MCF 10A (cell line): ENCODE results near the gene MAP3K5. TPM values are rescaled to one million over a fixed set of nuclear protein-coding genes. Genes with fewer than 3 reads are reported as not detected.

Experiments
- BruUV-seq: library from RNA; stranded (reverse); fragments of 400-500 nt; replicated peaks from 2 replicates; lab custom pipeline; 2021; lab: Mats Ljungman, UMichigan
- CTCF ChIA-PET: fragments of 300-600 bp; sonication (Branson Sonifier 250); formaldehyde crosslinking; extraction: SDS; loops from one replicate; lab custom pipeline; 2021; ENCODE audit warnings: antibody characterized with exemption, inconsistent platforms; lab: Yijun Ruan, JAX
- POLR2A ChIA-PET: fragments of 300-600, 350-650 bp; sonication (Branson Sonifier 250); formaldehyde crosslinking; extraction: SDS; loops from one replicate; lab custom pipeline; 2020; ENCODE audit warnings: antibody characterized with exemption, inconsistent platforms; lab: Yijun Ruan, JAX
- DNase-seq: peaks from one replicate; pipeline ENCODE4 v3.0.0-alpha.2; 2018; ENCODE audit not compliant: unreplicated experiment
- H3K27ac Mint-ChIP-seq: one replicate; pipeline ENCODE4 v1.8.0; 2022; ENCODE audit warnings: mild to moderate bottlenecking, low read depth, mixed read lengths; ENCODE audit not compliant: unreplicated experiment
- H3K27me3 Mint-ChIP-seq: one replicate; pipeline ENCODE4 v1.8.0; 2022; ENCODE audit warnings: mixed read lengths; ENCODE audit not compliant: insufficient read depth, unreplicated experiment
- H3K36me3 Mint-ChIP-seq: one replicate; pipeline ENCODE4 v1.8.0; 2022; ENCODE audit warnings: mild to moderate bottlenecking, moderate library complexity, mixed read lengths; ENCODE audit not compliant: insufficient read depth, unreplicated experiment
- H3K4me1 Mint-ChIP-seq: one replicate; pipeline ENCODE4 v1.8.0; 2022; ENCODE audit warnings: mixed read lengths; ENCODE audit not compliant: insufficient read depth, unreplicated experiment
- H3K4me3 Mint-ChIP-seq: one replicate; pipeline ENCODE4 v1.8.0; 2022; ENCODE audit warnings: mild to moderate bottlenecking, moderate library complexity, mixed read lengths; ENCODE audit not compliant: unreplicated experiment
- H3K9me3 Mint-ChIP-seq: one replicate; pipeline ENCODE4 v1.8.0; 2022; ENCODE audit warnings: mixed read lengths; ENCODE audit not compliant: unreplicated experiment
- CTCF ChIP-seq: fragments of 200-600 bp; IDR thresholded peaks from one replicate; pipeline ENCODE4 v1.8.0; 2022; ENCODE audit warnings: antibody characterized with exemption, mild to moderate bottlenecking; ENCODE audit not compliant: unreplicated experiment
- intact Hi-C: fragments of 100-400 bp; cut with micrococcal nuclease; formaldehyde crosslinking; loops from 2 replicates; pipeline ENCODE4 v1.14.1; 2022
- total RNA-seq: library from RNA; stranded (reverse); gene quantifications from 2 replicates; pipeline ENCODE4 v1.2.3, GENCODE V29; 2022

MAP3K5 gene
- total RNA-seq, 1 experiment from 2014 or later = 8.4 TPM

DNA sequence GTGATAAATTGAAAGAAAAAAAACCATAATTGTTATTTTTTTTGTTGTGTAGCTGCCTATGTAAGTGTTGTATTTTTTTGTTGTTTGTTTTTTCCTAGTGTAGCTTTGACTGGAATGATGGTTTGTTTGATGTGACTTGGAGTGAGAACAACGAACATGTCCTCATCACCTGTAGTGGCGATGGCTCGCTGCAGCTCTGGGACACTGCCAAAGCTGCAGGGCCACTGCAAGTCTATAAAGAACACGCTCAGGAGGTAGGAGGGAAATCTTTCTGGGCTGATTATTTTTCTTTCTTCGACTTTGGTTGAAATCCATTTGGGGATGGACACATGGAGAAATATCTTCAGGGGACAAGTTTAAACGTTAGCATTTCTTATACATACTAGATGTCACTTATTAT, 33.9 kb upstream of the MAP3K5 start:
- H3K27me3 Mint-ChIP-seq = no peaks in the 10 kb centered on the region
- POLR2A ChIA-PET = interaction anchor here (1.3 kb wide), 1 partner anchor 34 kb away, joined by 3 read pairs; no protein-coding TSS in a partner anchor
- no TSS peak for BruUV-seq
- no peak for TF ChIP-seq CTCF
- H3K4me1 Mint-ChIP-seq = no peaks in the 10 kb centered on the region
- H3K9me3 Mint-ChIP-seq = peaks cover 6% of the 10 kb centered on the region
- H3K36me3 Mint-ChIP-seq = peaks cover 41% of the 10 kb centered on the region
- H3K27ac Mint-ChIP-seq = no peak overlapping the region
- H3K4me3 Mint-ChIP-seq = no peak overlapping the region
- no peak for DNase-seq
- CTCF ChIA-PET = interaction anchor here (0.6 to 1.2 kb wide), 2 partner anchors 9 to 34 kb away, joined by 3 to 8 read pairs; partner anchors contain the start of gene MAP3K5
- intact Hi-C loops = no loop called here

GRCh38 chr6:136823128-136823660, 30.9 kb upstream of the MAP3K5 start:
- intact Hi-C loops = no loop called here
- H3K4me3 Mint-ChIP-seq = peak overlapping the region; percentile 81
- no peak for DNase-seq
- H3K27ac Mint-ChIP-seq = peak overlapping the region; percentile 86
- no peaks in the 10 kb centered on the region for H3K9me3 Mint-ChIP-seq
- no peaks in the 10 kb centered on the region for H3K27me3 Mint-ChIP-seq
- H3K36me3 Mint-ChIP-seq = peaks cover 28% of the 10 kb centered on the region
- ChIA-PET POLR2A (interaction anchor here (0.6 to 2.1 kb wide), 10 partner anchors 12 to 1409 kb away, joined by 3 to 10 read pairs (median 4); partner anchors contain the start of gene MAP3K5), CTCF (interaction anchor here (0.6 to 2.4 kb wide), 12 partner anchors 19 to 233 kb away, joined by 3 to 10 read pairs (median 4); partner anchors contain the start of gene MAP3K5)
- H3K4me1 Mint-ChIP-seq = no peaks in the 10 kb centered on the region
- BruUV-seq = no TSS peak
- TF ChIP-seq CTCF = no peak

DNA sequence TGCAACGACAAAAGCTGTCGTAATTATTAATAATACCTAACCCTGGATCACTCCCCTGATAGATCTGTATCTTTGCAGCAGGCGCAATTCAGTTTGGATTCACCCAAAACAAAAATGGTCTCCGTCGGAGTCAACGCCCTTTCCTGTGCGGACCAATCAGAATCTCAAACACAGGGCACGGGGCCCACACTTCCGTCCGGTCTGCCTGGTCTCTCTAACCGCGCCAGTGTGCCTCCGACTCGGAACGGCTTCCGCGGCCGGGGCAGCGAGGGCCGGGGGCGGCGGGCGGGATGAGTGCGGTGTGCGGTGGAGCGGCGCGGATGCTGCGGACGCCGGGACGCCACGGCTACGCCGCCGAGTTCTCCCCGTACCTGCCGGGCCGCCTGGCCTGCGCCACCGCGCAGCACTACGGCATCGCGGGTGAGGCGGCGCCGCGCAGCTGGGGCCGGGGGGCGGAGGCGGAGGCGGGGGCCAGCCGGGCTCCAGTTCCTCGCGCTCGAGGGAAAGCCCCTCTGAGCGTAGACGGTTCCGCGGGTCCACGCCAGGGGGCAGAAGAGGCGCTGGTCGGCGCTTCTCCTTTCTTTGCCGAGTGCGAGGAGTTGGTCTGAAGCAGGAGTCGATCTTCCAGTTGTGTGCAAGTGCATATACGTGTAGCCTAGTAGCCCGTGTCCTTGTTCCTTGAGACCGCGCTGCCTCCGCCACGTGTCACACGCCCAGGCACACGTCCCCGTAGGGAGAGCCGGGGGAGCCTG, 30.3 kb upstream of the MAP3K5 start, which contains the start of gene PEX7:
TSS of gene PEX7 (plus strand) at position 217 of the 752 bp plus-strand sequence. CDS start at position 291, 74 bp downstream.
- Mint-ChIP-seq H3K27me3 (no peaks in the 10 kb centered on the region), H3K36me3 (peaks cover 22% of the 10 kb centered on the region), H3K9me3 (no peaks in the 10 kb centered on the region), H3K27ac (peak within 1 kb of the TSS; percentile 86), H3K4me3 (peak within 1 kb of the TSS; percentile 81), H3K4me1 (no peaks in the 10 kb centered on the region)
- no TSS peak for BruUV-seq
- peak; percentile 93 for DNase-seq
- TF ChIP-seq CTCF = peak; percentile 36
- ChIA-PET CTCF (interaction anchor here (0.8 to 2.4 kb wide), 8 partner anchors 28 to 220 kb away, joined by 3 to 10 read pairs (median 5); partner anchors contain the start of gene MAP3K5), POLR2A (interaction anchor here (0.6 to 2.1 kb wide), 16 partner anchors 9 to 1410 kb away, joined by 3 to 10 read pairs (median 4); partner anchors contain the start of gene MAP3K5)
- intact Hi-C loops = no loop called here

- peaks cover 17% of the 10 kb centered on the region for H3K36me3 Mint-ChIP-seq
- no peaks in the 10 kb centered on the region for H3K9me3 Mint-ChIP-seq
- TF ChIP-seq CTCF = no peak
- ChIA-PET POLR2A (interaction anchor here (0.6 to 2.1 kb wide), 16 partner anchors 9 to 444 kb away, joined by 3 to 10 read pairs (median 4); partner anchors contain the start of gene MAP3K5), CTCF (interaction anchor here (0.7 to 2.4 kb wide), 4 partner anchors 28 to 50 kb away, joined by 3 to 7 read pairs (median 5); partner anchors contain the start of gene MAP3K5)
- H3K4me3 Mint-ChIP-seq = peak overlapping the region; percentile 81
- no peaks in the 10 kb centered on the region for H3K4me1 Mint-ChIP-seq
- BruUV-seq = TSS peak; percentile 66
- peak overlapping the region; percentile 86 for H3K27ac Mint-ChIP-seq
- intact Hi-C loops = no loop called here
- DNase-seq = no peak
- no peaks in the 10 kb centered on the region for H3K27me3 Mint-ChIP-seq
Observed at GRCh38 chr6:136822046-136822375, 29.7 kb upstream of the MAP3K5 start.
